ENCODE measurements around the gene B4GAT1.

- TF ChIP-seq HMGXB3 (CRISPR knock-in tag; IDR thresholded peaks at IDR 0.05; ENCODE audit: borderline replicate concordance), result no peak
- no peak for TF ChIP-seq ZNF841 (CRISPR knock-in tag; IDR thresholded peaks at IDR 0.05; ENCODE audit: borderline replicate concordance)
- no peak for TF ChIP-seq NFATC3 (CRISPR knock-in tag; IDR thresholded peaks at IDR 0.05)
- TF ChIP-seq MAX (IDR thresholded peaks at IDR 0.05), result no peak
- no peak for TF ChIP-seq ZNF512 (CRISPR knock-in tag; IDR thresholded peaks at IDR 0.05)
- no peak for TF ChIP-seq ZNF792 (CRISPR knock-in tag; IDR thresholded peaks at IDR 0.05)
- no peak for TF ChIP-seq GABPA (IDR thresholded peaks at IDR 0.05; ENCODE audit: low read depth, low read length)
- no peak for TF ChIP-seq GABPA (CRISPR knock-in tag; IDR thresholded peaks at IDR 0.05; ENCODE audit: low read depth)
- TF ChIP-seq ZNF280D (CRISPR knock-in tag; IDR thresholded peaks at IDR 0.05), result no peak
- no peak for TF ChIP-seq HOXD1 (CRISPR knock-in tag; IDR thresholded peaks at IDR 0.05)
- TF ChIP-seq SMAD1 (CRISPR knock-in tag; IDR thresholded peaks at IDR 0.05; ENCODE audit: borderline replicate concordance, low read depth), result no peak
- TF ChIP-seq PRDM10 (CRISPR knock-in tag; IDR thresholded peaks at IDR 0.05; ENCODE audit: low read depth), result no peak
- no peak for TF ChIP-seq POLR2A (IDR thresholded peaks at IDR 0.05; ENCODE audit: insufficient read depth in 1 of 2, low read depth in 2 of 2, low read length in 2 of 2)
- no peak for TF ChIP-seq ZNF326 (CRISPR knock-in tag; IDR thresholded peaks at IDR 0.05; ENCODE audit: borderline replicate concordance)
Measured at GRCh38 chr11:66321606-66322005, 25.8 kb downstream of the B4GAT1 start.
